Measurements from ENCODE around the gene APEH.

DNA sequence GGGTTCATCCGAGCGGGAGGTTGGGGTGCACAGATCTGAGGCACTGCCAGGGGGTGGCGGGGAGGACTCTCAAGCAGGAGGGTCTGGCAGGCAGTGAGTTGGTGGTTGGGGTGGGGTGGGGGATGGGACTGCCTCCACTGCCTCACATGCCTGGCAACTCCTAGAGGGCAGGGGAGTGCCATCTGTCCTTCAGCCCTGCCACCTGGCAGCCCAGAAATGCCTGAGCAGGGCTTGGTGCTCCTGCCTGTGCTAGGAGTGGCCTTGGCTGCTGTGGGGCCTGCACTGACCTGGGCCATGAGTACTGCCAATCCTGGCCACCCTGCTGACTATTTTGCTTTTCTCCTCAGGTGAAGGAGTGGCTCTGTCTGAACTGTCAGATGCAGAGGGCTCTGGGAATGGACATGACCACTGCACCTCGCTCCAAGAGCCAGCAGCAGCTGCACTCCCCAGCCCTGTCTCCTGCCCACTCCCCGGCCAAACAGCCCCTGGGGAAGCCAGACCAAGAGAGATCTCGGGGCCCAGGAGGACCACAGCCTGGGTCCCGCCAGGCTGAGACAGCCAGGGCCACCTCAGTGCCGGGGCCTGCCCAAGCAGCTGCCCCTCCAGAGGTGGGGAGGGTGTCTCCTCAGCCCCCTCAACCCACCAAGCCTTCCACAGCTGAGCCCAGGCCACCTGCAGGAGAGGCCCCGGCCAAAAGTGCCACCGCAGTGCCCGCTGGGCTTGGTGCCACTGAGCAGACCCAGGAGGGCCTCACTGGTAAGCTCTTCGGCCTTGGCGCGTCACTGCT, 32.0 kb upstream of the APEH start:
- TF ChIP-seq MTA3 (IDR thresholded peaks at IDR 0.05; ENCODE audit: borderline replicate concordance, low read length) (no peak), CBX5 (IDR thresholded peaks at IDR 0.05; ENCODE audit: low read depth) (no peak), POLR2AphosphoS5 (IDR thresholded peaks at IDR 0.05; ENCODE audit: low read length) (no peak), POLR2A (IDR thresholded peaks at IDR 0.05; ENCODE audit: low read depth, low read length) (no peak), ESRRA (IDR thresholded peaks at IDR 0.05; ENCODE audit: low read length) (no peak), RFX5 (IDR thresholded peaks at IDR 0.05; ENCODE audit: low read depth, low read length) (no peak), CTCF (IDR thresholded peaks at IDR 0.05 in 2 of 3, conservative IDR thresholded peaks at IDR 0.05 in 1 of 3; ENCODE audit: control insufficient read depth in 2 of 3, extremely low read depth in 1 of 3, insufficient read depth in 1 of 3, low read depth in 3 of 3, low read length in 3 of 3) (no peak)
- TF ChIP-seq, protein P1, sequence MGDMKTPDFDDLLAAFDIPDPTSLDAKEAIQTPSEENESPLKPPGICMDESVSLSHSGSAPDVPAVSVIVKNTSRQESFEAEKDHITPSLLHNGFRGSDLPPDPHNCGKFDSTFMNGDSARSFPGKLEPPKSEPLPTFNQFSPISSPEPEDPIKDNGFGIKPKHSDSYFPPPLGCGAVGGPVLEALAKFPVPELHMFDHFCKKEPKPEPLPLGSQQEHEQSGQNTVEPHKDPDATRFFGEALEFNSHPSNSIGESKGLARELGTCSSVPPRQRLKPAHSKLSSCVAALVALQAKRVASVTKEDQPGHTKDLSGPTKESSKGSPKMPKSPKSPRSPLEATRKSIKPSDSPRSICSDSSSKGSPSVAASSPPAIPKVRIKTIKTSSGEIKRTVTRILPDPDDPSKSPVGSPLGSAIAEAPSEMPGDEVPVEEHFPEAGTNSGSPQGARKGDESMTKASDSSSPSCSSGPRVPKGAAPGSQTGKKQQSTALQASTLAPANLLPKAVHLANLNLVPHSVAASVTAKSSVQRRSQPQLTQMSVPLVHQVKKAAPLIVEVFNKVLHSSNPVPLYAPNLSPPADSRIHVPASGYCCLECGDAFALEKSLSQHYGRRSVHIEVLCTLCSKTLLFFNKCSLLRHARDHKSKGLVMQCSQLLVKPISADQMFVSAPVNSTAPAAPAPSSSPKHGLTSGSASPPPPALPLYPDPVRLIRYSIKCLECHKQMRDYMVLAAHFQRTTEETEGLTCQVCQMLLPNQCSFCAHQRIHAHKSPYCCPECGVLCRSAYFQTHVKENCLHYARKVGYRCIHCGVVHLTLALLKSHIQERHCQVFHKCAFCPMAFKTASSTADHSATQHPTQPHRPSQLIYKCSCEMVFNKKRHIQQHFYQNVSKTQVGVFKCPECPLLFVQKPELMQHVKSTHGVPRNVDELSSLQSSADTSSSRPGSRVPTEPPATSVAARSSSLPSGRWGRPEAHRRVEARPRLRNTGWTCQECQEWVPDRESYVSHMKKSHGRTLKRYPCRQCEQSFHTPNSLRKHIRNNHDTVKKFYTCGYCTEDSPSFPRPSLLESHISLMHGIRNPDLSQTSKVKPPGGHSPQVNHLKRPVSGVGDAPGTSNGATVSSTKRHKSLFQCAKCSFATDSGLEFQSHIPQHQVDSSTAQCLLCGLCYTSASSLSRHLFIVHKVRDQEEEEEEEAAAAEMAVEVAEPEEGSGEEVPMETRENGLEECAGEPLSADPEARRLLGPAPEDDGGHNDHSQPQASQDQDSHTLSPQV (IDR thresholded peaks at IDR 0.05), result no peak
- TF ChIP-seq, protein P2, sequence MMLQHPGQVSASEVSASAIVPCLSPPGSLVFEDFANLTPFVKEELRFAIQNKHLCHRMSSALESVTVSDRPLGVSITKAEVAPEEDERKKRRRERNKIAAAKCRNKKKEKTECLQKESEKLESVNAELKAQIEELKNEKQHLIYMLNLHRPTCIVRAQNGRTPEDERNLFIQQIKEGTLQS (IDR thresholded peaks at IDR 0.05; ENCODE audit: borderline replicate concordance, extremely low read depth, low read depth, low read length), result no peak
- TF ChIP-seq, protein P3, sequence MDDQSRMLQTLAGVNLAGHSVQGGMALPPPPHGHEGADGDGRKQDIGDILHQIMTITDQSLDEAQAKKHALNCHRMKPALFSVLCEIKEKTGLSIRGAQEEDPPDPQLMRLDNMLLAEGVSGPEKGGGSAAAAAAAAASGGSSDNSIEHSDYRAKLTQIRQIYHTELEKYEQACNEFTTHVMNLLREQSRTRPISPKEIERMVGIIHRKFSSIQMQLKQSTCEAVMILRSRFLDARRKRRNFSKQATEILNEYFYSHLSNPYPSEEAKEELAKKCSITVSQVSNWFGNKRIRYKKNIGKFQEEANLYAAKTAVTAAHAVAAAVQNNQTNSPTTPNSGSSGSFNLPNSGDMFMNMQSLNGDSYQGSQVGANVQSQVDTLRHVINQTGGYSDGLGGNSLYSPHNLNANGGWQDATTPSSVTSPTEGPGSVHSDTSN (IDR thresholded peaks at IDR 0.05; ENCODE audit: insufficient replicate concordance, low read depth, low read length), result no peak

All from GM12878 (cell line).